ENCODE results near the gene YY1. TPM values are rescaled to one million over a fixed set of nuclear protein-coding genes. Genes with fewer than 3 reads are reported as not detected.
A peak's percentile ranks its signal among the peaks of the same experiment; 100 is the strongest.

Gene YY1
- total RNA-seq, 3 donors from 2014 or later (not counting 1 experiment from before 2014, with no cell fraction given): 77.9 to 92.6 (median 90.4) TPM

GRCh38 chr14:100243020-100243419, 4.1 kb downstream of the YY1 start:
- Histone ChIP-seq H3K4me3 (ENCODE audit: low read length) (no peak overlapping the region), H3K27me3 (ENCODE audit: control insufficient read depth, insufficient read depth, low read length) (no peaks in the 10 kb centered on the region), H3K9me3 (ENCODE audit: control insufficient read depth, insufficient read depth, low read length) (no peaks in the 10 kb centered on the region), H3K27ac (ENCODE audit: low read length) (no peak overlapping the region), H3K4me1 (ENCODE audit: control insufficient read depth, insufficient read depth, low read length) (peaks cover 32% of the 10 kb centered on the region), H3K36me3 (ENCODE audit: control insufficient read depth, insufficient read depth, low read length) (no peaks in the 10 kb centered on the region)
- Mint-ChIP-seq H3K36me3 (no peaks in the 10 kb centered on the region), H3K4me1 (peaks cover 47 to 61% of the 10 kb centered on the region in 2 donors), H3K27ac (peak overlapping the region; percentile 94 to 97), H3K4me3 (peak overlapping the region; percentile 72), H3K9me3 (no peaks in the 10 kb centered on the region), H3K27me3 (ENCODE audit: low read depth in 2 of 2) (no peaks in the 10 kb centered on the region)
- 73% methylated on average over 3 of the region's 3 CpGs for WGBS (ENCODE audit: insufficient coverage)
- intact Hi-C loops (cut with micrococcal nuclease): loop anchor here (5.0 kb wide), 1 partner anchor 44 kb away; no protein-coding TSS in a partner anchor
- TF ChIP-seq CTCF (IDR thresholded peaks at IDR 0.05): no peak
- no peak for DNase-seq
- no peak for ATAC-seq

- peaks cover 32% of the 10 kb centered on the region for H3K4me1 ChIP-seq (ENCODE audit: control insufficient read depth, insufficient read depth, low read length)
- DNase-seq (peak in 1 of 2 donors; percentile 70), ATAC-seq (peak in 2 of 3 donors; percentile 55 to 58)
- no peak overlapping the region for H3K4me3 Mint-ChIP-seq
- no peak overlapping the region for H3K27ac ChIP-seq (ENCODE audit: low read length)
- no peaks in the 10 kb centered on the region for H3K9me3 Mint-ChIP-seq
- peaks cover 64 to 72% of the 10 kb centered on the region in 2 donors for H3K4me1 Mint-ChIP-seq
- H3K4me3 ChIP-seq (ENCODE audit: low read length): no peak overlapping the region
- H3K27ac Mint-ChIP-seq: peak overlapping the region; percentile 58 to 76
- no peaks in the 10 kb centered on the region for H3K36me3 Mint-ChIP-seq
- TF ChIP-seq CTCF (IDR thresholded peaks at IDR 0.05): no peak
- no peaks in the 10 kb centered on the region for H3K9me3 ChIP-seq (ENCODE audit: control insufficient read depth, insufficient read depth, low read length)
- WGBS (ENCODE audit: insufficient coverage): 48% methylated on average over 2 of the region's 3 CpGs
- H3K27me3 Mint-ChIP-seq (ENCODE audit: low read depth in 2 of 2): no peaks in the 10 kb centered on the region
- H3K27me3 ChIP-seq (ENCODE audit: control insufficient read depth, insufficient read depth, low read length): no peaks in the 10 kb centered on the region
- intact Hi-C loops (cut with micrococcal nuclease): no loop called here
- H3K36me3 ChIP-seq (ENCODE audit: control insufficient read depth, insufficient read depth, low read length): no peaks in the 10 kb centered on the region
Measured at GRCh38 chr14:100246809-100247428, 8.0 kb downstream of the YY1 start.

- intact Hi-C loops (cut with micrococcal nuclease): no loop called here
- no peaks in the 10 kb centered on the region for H3K9me3 Mint-ChIP-seq
- Histone ChIP-seq H3K36me3 (ENCODE audit: control insufficient read depth, insufficient read depth, low read length) (no peaks in the 10 kb centered on the region), H3K9me3 (ENCODE audit: control insufficient read depth, insufficient read depth, low read length) (no peaks in the 10 kb centered on the region), H3K27me3 (ENCODE audit: control insufficient read depth, insufficient read depth, low read length) (no peaks in the 10 kb centered on the region), H3K27ac (ENCODE audit: low read length) (no peak overlapping the region), H3K4me1 (ENCODE audit: control insufficient read depth, insufficient read depth, low read length) (peaks cover 29% of the 10 kb centered on the region), H3K4me3 (ENCODE audit: low read length) (no peak overlapping the region)
- DNase-seq (no peak), ATAC-seq (no peak)
- H3K27ac Mint-ChIP-seq: peak overlapping the region; percentile 43 to 56
- no peaks in the 10 kb centered on the region for H3K36me3 Mint-ChIP-seq
- 84% methylated on average over 2 of the region's 2 CpGs for WGBS (ENCODE audit: insufficient coverage)
- no peak for TF ChIP-seq CTCF (IDR thresholded peaks at IDR 0.05)
- peaks cover 71 to 77% of the 10 kb centered on the region in 2 donors for H3K4me1 Mint-ChIP-seq
- no peak overlapping the region for H3K4me3 Mint-ChIP-seq
- no peaks in the 10 kb centered on the region for H3K27me3 Mint-ChIP-seq (ENCODE audit: low read depth in 2 of 2)
Measured at GRCh38 chr14:100250732-100251465, 12.0 kb downstream of the YY1 start.

Measured in natural killer cell (primary cell).